Measurements from ENCODE around the gene ATP1A4. TPM values are rescaled to one million over a fixed set of nuclear protein-coding genes. Genes with fewer than 3 reads are reported as not detected.

The ATP1A4 gene
- total and polyA plus RNA-seq, 9 of the 15 experiments (the other 6 are each of a cell fraction or from before 2014, with no cell fraction given), result 0.07 TPM; not detected in 8

DNA sequence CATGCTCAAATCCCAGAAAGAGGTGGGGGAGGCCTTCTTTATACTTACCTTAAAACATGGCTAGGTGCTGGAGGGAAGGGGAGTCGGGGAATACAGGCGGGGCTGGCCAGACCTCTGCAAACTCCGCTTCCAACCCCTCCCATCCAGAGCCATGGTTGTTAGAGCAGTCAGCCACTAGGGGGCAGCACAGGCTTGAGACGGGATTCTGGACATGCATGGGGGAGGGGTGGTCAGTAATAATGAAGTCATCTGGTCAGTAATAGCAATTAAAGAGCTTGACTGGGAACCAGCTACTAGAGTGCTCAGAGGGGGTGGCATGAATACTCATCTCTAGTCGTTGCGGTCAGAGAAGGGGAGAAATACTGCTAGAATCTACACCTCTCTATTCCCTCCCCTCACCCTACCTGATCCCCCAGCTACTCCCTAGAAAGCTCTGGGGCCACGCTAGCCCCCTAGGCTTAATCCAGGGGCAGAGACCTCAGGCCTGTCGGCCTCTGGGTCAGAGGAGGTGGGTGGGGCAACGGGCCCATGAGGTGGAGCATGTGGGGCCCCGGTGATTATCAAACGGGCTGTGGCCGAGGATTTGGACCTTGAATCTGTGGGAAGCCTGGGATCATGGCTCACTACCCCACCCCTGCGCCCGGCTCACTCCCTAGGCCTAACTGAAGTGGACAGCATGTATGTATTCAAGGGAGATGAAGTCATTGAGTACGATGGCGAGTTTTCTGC lies 41.9 kb downstream of the ATP1A4 start (continued):
- TF ChIP-seq, protein P1, sequence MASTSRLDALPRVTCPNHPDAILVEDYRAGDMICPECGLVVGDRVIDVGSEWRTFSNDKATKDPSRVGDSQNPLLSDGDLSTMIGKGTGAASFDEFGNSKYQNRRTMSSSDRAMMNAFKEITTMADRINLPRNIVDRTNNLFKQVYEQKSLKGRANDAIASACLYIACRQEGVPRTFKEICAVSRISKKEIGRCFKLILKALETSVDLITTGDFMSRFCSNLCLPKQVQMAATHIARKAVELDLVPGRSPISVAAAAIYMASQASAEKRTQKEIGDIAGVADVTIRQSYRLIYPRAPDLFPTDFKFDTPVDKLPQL (IDR thresholded peaks at IDR 0.05; ENCODE audit: extremely low read depth, insufficient read length), result no peak
- TF ChIP-seq, protein P2, sequence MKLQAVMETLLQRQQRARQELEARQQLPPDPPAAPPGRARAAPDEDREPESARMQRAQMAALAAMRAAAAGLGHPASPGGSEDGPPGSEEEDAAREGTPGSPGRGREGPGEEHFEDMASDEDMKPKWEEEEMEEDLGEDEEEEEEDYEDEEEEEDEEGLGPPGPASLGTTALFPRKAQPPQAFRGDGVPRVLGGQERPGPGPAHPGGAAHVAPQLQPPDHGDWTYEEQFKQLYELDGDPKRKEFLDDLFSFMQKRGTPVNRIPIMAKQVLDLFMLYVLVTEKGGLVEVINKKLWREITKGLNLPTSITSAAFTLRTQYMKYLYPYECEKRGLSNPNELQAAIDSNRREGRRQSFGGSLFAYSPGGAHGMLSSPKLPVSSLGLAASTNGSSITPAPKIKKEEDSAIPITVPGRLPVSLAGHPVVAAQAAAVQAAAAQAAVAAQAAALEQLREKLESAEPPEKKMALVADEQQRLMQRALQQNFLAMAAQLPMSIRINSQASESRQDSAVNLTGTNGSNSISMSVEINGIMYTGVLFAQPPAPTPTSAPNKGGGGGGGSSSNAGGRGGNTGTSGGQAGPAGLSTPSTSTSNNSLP (IDR thresholded peaks at IDR 0.05; ENCODE audit: borderline replicate concordance, low read depth, low read length), result peak; percentile 89; the same call in 1 of the 2 replicates
- TF ChIP-seq ARID2 (IDR thresholded peaks at IDR 0.05) (peak; percentile 86), PHB2 (IDR thresholded peaks at IDR 0.05; ENCODE audit: low read depth) (no peak), YY1 (IDR thresholded peaks at IDR 0.05; ENCODE audit: borderline replicate concordance in 1 of 3, control insufficient read depth in 1 of 3, extremely low read depth in 1 of 3, insufficient read depth in 3 of 3, insufficient read length in 1 of 3, insufficient replicate concordance in 2 of 3, low read depth in 1 of 3, low read length in 2 of 3) (peak in 2 of 3 experiments; percentile 37 to 46), TAF7 (tag; IDR thresholded peaks at IDR 0.05) (no peak), HMGN3 (IDR thresholded peaks at IDR 0.05; ENCODE audit: borderline replicate concordance, extremely low read depth, insufficient read length, low read depth, low read length) (no peak), HOXB6 (CRISPR knock-in tag; IDR thresholded peaks at IDR 0.05; ENCODE audit: borderline replicate concordance) (no peak), ZKSCAN8 (CRISPR knock-in tag; IDR thresholded peaks at IDR 0.05) (no peak), GABPB1 (CRISPR knock-in tag; IDR thresholded peaks at IDR 0.05) (0 out of 2 replicates have a peak, but pooled peaks have one; percentile 25), DACH1 (IDR thresholded peaks at IDR 0.05; ENCODE audit: partially characterized antibody) (peak; percentile 82), ZNF232 (CRISPR knock-in tag; IDR thresholded peaks at IDR 0.05) (no peak), JUND (IDR thresholded peaks at IDR 0.05; ENCODE audit: borderline replicate concordance, low read depth, low read length) (peak; percentile 90), JUND (tag; IDR thresholded peaks at IDR 0.05; ENCODE audit: borderline replicate concordance, low read depth, low read length) (peak; percentile 89), SUPT5H (IDR thresholded peaks at IDR 0.05) (no peak), BMI1 (IDR thresholded peaks at IDR 0.05; ENCODE audit: low read length) (no peak; the same call in 1 of the 2 replicates), CC2D1A (IDR thresholded peaks at IDR 0.05) (peak; percentile 80), KAT7 (CRISPR knock-in tag; IDR thresholded peaks at IDR 0.05; ENCODE audit: borderline replicate concordance) (no peak), CREM (IDR thresholded peaks at IDR 0.05; ENCODE audit: low read depth) (peak; percentile 62)
- TF ChIP-seq, protein P3, sequence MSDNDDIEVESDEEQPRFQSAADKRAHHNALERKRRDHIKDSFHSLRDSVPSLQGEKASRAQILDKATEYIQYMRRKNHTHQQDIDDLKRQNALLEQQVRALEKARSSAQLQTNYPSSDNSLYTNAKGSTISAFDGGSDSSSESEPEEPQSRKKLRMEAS (CRISPR knock-in tag; IDR thresholded peaks at IDR 0.05), result 0 out of 2 replicates have a peak, but pooled peaks have one; percentile 10
- TF ChIP-seq, protein P4, sequence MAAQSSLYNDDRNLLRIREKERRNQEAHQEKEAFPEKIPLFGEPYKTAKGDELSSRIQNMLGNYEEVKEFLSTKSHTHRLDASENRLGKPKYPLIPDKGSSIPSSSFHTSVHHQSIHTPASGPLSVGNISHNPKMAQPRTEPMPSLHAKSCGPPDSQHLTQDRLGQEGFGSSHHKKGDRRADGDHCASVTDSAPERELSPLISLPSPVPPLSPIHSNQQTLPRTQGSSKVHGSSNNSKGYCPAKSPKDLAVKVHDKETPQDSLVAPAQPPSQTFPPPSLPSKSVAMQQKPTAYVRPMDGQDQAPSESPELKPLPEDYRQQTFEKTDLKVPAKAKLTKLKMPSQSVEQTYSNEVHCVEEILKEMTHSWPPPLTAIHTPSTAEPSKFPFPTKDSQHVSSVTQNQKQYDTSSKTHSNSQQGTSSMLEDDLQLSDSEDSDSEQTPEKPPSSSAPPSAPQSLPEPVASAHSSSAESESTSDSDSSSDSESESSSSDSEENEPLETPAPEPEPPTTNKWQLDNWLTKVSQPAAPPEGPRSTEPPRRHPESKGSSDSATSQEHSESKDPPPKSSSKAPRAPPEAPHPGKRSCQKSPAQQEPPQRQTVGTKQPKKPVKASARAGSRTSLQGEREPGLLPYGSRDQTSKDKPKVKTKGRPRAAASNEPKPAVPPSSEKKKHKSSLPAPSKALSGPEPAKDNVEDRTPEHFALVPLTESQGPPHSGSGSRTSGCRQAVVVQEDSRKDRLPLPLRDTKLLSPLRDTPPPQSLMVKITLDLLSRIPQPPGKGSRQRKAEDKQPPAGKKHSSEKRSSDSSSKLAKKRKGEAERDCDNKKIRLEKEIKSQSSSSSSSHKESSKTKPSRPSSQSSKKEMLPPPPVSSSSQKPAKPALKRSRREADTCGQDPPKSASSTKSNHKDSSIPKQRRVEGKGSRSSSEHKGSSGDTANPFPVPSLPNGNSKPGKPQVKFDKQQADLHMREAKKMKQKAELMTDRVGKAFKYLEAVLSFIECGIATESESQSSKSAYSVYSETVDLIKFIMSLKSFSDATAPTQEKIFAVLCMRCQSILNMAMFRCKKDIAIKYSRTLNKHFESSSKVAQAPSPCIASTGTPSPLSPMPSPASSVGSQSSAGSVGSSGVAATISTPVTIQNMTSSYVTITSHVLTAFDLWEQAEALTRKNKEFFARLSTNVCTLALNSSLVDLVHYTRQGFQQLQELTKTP (IDR thresholded peaks at IDR 0.05; ENCODE audit: low read depth in 1 of 2, partially characterized antibody in 2 of 2), result no peak

Data from K562 (cell line).